Motor neuron (in vitro differentiated cells): ENCODE measurements around the gene NPVF. TPM values are rescaled to one million over a fixed set of nuclear protein-coding genes. Genes with fewer than 3 reads are reported as not detected.

ENCODE experiments used
- ATAC-seq, 8 experiments: fragments of 200-7000 bp; cut with Tn5 transposase; replicated peaks in 6 of 8; 2 replicates each; pipeline ENCODE4 v1.8.0; 2021; ENCODE audit warnings: mild to moderate bottlenecking in 8 of 8, moderate library complexity in 8 of 8
- H3K27ac ChIP-seq, 2 donors: fragments of 250-450 bp; sonication (Bioruptor Pico); 2 replicates each; pipeline ENCODE4 v1.9.0; 2021; ENCODE audit warnings: antibody characterized with exemption in 2 of 2, mild to moderate bottlenecking in 2 of 2, moderate library complexity in 1 of 2
- H3K4me1 ChIP-seq, 2 donors: fragments of 250-450 bp; sonication (Bioruptor Pico); replicated peaks in 1 of 2; 2 replicates each; pipeline ENCODE4 v1.6.1; 2021; ENCODE audit warnings: antibody characterized with exemption in 2 of 2, mild to moderate bottlenecking in 2 of 2, moderate library complexity in 1 of 2
- H3K4me3 ChIP-seq, 5 donors: fragments of 250-450 bp; sonication (Bioruptor Pico); 2 replicates each; pipeline ENCODE4 v1.9.0; 2021; ENCODE audit warnings: antibody characterized with exemption in 5 of 5, mild to moderate bottlenecking in 5 of 5, moderate library complexity in 4 of 5
- WGBS, 10 experiments: fragments of 450-650 bp; shearing (Covaris generic); methylation state at CpG; one replicate each; pipeline ENCODE4 v1.0.0; 2022; 5-methylcytosine and 5-hydroxymethylcytosine counted together
- in situ Hi-C, 9 experiments: fragments of 400-800 bp; cut with MboI; loops; one replicate each; pipeline ENCODE4 v1.15.0; 2021; ENCODE audit warnings: low sequenced_read_pairs in 9 of 9, low pct_unique_long_range_greater_than_20kb in 2 of 9; ENCODE audit not compliant: unreplicated experiment in 9 of 9
- total RNA-seq, 8 experiments: library from RNA; unstranded; fragments of 300-600 nt; gene quantifications; 2 replicates each; pipeline versions ENCODE4 v1.2.3 to v1.2.4, GENCODE V29; 2022

Gene NPVF
- total RNA-seq, 8 experiments from 2014 or later, result 0.21 TPM; not detected in 7

GRCh38 chr7:25250386-25250785 is 22.1 kb upstream of the NPVF start:
- in situ Hi-C loops, result loop anchor here (10.0 to 25.0 kb wide), 8 partner anchors 134 to 612 kb away; no protein-coding TSS in a partner anchor
- Histone ChIP-seq H3K27ac (no peak overlapping the region), H3K4me1 (no peaks in the 10 kb centered on the region), H3K4me3 (no peak overlapping the region)
- peak in 1 of 8 experiments; percentile 40 for ATAC-seq
- 0 to 100% (median 86%) methylated on average over 1 to 3 of the region's 3 CpGs; no CpG with 5 or more reads in 2 of the 10 experiments for WGBS, 10 experiments

GRCh38 chr7:25249772-25250171 is 21.5 kb upstream of the NPVF start:
- WGBS, 10 experiments, result 83 to 100% (median 100%) methylated on average over 1 to 3 of the region's 3 CpGs; no CpG with 5 or more reads in 3 of the 10 experiments
- Histone ChIP-seq H3K4me3 (no peak overlapping the region), H3K4me1 (no peaks in the 10 kb centered on the region), H3K27ac (no peak overlapping the region)
- in situ Hi-C loops, result loop anchor here (10.0 to 25.0 kb wide), 8 partner anchors 135 to 613 kb away; no protein-coding TSS in a partner anchor
- ATAC-seq, result peak in 1 of 8 experiments; percentile 8

DNA sequence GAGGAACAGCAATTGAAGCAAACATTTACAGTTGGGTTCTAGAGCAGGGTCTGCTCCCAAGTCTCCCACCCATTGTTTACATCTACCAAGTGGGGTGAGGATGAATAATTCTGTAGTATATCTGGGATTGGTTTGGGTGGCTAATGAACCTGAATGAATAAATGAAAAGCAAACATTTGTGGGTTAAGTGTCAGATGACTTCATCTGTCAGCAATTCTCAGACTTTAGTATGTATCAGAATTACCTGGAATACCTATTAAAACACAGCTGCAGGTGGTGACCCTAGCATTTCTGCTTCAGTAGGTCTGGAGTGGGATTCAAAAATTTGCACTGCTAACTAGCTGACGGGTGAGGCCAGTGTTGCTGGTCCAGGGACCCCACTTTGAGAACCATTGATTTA is 18.0 kb upstream of the NPVF start:
- Histone ChIP-seq H3K4me3 (no peak overlapping the region), H3K27ac (no peak overlapping the region), H3K4me1 (no peaks in the 10 kb centered on the region)
- no peak for ATAC-seq
- in situ Hi-C loops, result no loop called here
- 10 to 100% (median 80%) methylated on average over 1 of the region's 1 CpG; no CpG with 5 or more reads in 4 of the 10 experiments for WGBS, 10 experiments

DNA sequence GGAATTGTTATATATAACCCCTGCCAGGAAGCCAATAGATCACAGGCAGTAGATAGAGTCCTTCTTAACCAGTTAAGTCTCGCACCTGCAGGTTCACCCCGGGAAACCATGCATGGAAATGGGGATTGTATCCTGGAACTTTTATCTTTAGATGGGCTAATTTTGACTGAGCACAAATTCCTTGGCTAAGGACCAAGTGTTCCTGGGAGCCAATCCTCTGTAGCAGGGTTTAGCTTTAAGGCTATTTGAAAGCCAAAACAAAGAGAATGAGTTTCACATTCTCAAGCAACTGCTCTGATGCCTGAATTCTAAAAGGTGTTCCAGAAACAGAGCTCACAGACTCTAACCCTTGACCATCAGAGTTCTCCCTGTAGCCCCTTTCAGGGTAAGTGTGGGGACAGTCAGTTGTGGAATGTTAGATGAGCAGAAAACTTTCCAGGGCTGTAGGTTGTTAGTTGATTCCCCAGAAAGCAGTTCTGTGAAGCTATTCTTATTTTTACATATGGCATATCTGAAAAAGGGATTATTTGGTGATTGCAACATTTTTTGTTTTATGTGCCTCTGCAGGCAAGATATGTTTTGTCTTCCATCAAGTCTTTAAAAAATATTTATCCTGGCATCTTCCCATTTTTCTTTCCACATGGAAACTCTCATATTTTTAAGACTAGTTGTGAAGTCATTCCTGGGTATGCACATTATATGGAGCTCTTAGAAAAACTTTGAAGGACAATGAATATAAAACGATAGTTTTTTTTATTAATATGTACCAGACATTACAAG is 16.2 kb upstream of the NPVF start:
- WGBS, 10 experiments, result 17 to 90% (median 45%) methylated on average over 1 to 3 of the region's 3 CpGs; no CpG with 5 or more reads in 2 of the 10 experiments
- no peak overlapping the region for H3K4me3 ChIP-seq
- in situ Hi-C loops, result no loop called here
- no peaks in the 10 kb centered on the region for H3K4me1 ChIP-seq
- H3K27ac ChIP-seq, result no peak overlapping the region
- peak in 1 of 8 experiments; percentile 23 for ATAC-seq

GRCh38 chr7:25242678-25243077 is 14.4 kb upstream of the NPVF start:
- ATAC-seq, result no peak
- 0 to 91% (median 60%) methylated on average over 1 of the region's 1 CpG; no CpG with 5 or more reads in 1 of the 10 experiments for WGBS, 10 experiments
- H3K4me3 ChIP-seq, result no peak overlapping the region
- in situ Hi-C loops, result no loop called here
- H3K4me1 ChIP-seq, result no peaks in the 10 kb centered on the region
- H3K27ac ChIP-seq, result no peak overlapping the region

DNA sequence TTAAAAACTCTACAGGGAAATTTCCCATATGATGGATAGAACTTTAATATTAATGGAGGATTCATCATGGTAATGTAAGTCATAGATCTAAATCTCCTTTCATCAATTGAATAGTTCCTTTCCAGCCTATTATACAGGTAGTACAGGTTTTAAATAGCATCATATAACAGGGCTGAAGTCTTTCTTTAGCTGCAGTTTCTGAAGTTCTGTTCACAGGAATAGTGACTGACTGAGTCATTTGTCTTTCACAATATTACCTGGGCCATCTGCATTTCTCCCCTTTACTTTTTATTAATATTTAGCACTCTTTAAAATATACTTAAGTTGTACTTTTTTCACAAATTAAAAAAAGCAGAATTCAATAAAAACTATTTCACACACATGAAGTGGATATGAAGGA is 12.6 kb upstream of the NPVF start:
- Histone ChIP-seq H3K4me3 (no peak overlapping the region), H3K4me1 (no peaks in the 10 kb centered on the region), H3K27ac (no peak overlapping the region)
- in situ Hi-C loops, result no loop called here
- no peak for ATAC-seq

DNA sequence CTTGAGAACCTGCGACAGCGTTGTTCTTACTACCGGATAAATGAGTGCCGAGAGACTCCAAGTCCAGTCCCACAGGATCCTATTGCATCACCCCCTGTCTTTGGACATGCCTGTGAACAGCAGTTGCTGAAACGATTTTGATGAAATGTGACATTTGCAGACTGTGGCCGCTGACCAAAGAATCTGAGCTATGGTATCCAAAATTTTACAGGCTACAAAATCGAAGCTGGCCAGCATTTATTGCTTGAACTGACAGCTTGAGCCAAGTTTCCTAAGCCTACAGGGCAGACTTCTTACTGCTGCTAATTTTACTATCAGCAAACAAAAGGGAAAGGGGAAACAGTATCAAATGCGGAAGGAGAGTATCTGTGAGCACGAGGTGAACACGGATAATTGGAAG is 12.1 kb upstream of the NPVF start:
- peak in 1 of 8 experiments; percentile 42 for ATAC-seq
- WGBS, 10 experiments, result 1 to 95% (median 79%) methylated on average over 4 to 10 of the region's 10 CpGs
- in situ Hi-C loops, result no loop called here
- H3K27ac ChIP-seq, result no peak overlapping the region
- H3K4me3 ChIP-seq, result no peak overlapping the region
- H3K4me1 ChIP-seq, result no peaks in the 10 kb centered on the region

- Histone ChIP-seq H3K4me3 (no peak overlapping the region), H3K27ac (no peak overlapping the region), H3K4me1 (no peaks in the 10 kb centered on the region)
- no peak for ATAC-seq
- in situ Hi-C loops, result no loop called here
- 10 to 100% (median 57%) methylated on average over 1 to 2 of the region's 3 CpGs; no CpG with 5 or more reads in 5 of the 10 experiments for WGBS, 10 experiments
Measured at GRCh38 chr7:25239888-25240287, 11.6 kb upstream of the NPVF start.

DNA sequence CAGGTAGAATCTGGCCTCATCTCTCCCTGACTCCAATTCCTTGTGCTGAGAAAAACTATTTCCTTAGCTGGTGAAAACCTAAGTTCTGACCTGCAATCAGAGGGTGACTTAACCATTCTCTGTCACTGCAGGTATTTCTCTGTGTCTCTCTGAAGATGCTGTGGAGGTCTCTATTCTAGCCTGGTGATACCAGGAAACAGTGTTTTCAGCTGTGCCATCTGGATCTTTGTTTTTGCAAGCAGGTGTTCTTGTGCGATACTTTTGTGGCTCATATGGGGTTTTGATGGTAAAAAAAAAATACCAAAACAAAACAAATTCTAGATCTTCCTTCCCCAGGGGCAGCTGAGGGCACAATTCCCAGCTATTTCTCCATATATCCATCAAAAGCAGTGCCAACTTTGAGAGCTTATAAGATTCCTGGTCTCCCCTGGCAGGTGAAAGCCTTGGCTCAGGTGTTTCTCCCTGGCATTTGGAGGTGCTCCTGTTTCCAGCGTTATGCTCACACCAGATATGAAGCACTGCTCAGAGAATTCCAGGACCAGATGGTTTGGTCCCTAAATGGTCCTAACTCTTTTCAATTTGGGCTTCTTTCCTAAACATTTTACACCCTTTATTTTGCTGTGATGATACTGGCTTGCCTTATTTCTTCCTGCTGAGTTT is 9.9 kb upstream of the NPVF start:
- in situ Hi-C loops, result no loop called here
- WGBS, 10 experiments, result 0 to 100% (median 78%) methylated on average over 1 to 2 of the region's 2 CpGs; no CpG with 5 or more reads in 1 of the 10 experiments
- no peak for ATAC-seq
- Histone ChIP-seq H3K4me3 (no peak overlapping the region), H3K4me1 (no peaks in the 10 kb centered on the region), H3K27ac (no peak overlapping the region)

GRCh38 chr7:25235471-25235870 is 7.2 kb upstream of the NPVF start:
- 40 to 100% (median 91%) methylated on average over 1 to 3 of the region's 3 CpGs; no CpG with 5 or more reads in 2 of the 10 experiments for WGBS, 10 experiments
- no peak for ATAC-seq

DNA sequence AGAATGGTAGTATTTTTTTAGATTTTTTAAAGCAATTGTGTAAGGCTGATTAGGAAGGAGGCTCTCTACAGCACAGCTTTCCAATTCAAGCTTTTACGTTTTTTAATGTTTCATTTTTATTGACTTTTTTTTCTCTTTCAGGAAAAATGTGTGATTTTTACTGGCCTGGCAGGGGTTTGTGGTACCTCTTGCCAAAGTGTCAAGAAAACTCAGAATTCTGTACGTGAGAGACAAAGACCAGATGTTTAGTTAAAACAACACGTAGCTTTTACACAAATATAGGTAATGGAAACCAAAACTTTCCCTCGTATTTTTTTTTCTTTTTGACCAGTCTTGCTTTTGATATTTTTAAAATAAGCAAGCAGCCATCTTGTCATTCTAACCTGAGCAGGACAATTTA is 6.0 kb upstream of the NPVF start:
- WGBS, 10 experiments, result 6 to 100% (median 91%) methylated on average over 3 to 4 of the region's 4 CpGs
- Histone ChIP-seq H3K27ac (no peak overlapping the region), H3K4me1 (no peaks in the 10 kb centered on the region), H3K4me3 (no peak overlapping the region)
- no peak for ATAC-seq
- in situ Hi-C loops, result no loop called here

More at GRCh38 chr7:25235471-25235870, 7.2 kb upstream of the NPVF start:
- H3K4me3 ChIP-seq, result no peak overlapping the region
- in situ Hi-C loops, result no loop called here
- no peaks in the 10 kb centered on the region for H3K4me1 ChIP-seq
- H3K27ac ChIP-seq, result no peak overlapping the region

- in situ Hi-C loops, result no loop called here
- Histone ChIP-seq H3K4me3 (no peak overlapping the region), H3K4me1 (peaks cover 9 to 14% of the 10 kb centered on the region in 2 donors), H3K27ac (no peak overlapping the region)
- 0 to 100% (median 43%) methylated on average over 1 to 2 of the region's 3 CpGs; no CpG with 5 or more reads in 3 of the 10 experiments for WGBS, 10 experiments
- ATAC-seq, result no peak
Measured at GRCh38 chr7:25223206-25223605, 5.1 kb downstream of the NPVF start.

GRCh38 chr7:25222666-25223065 is 5.6 kb downstream of the NPVF start:
- Histone ChIP-seq H3K27ac (no peak overlapping the region), H3K4me3 (no peak overlapping the region), H3K4me1 (peaks cover 9 to 14% of the 10 kb centered on the region in 2 donors)
- in situ Hi-C loops, result no loop called here
- peak in 4 of 8 experiments; percentile 45 to 78 (median 66) for ATAC-seq
- 62 to 100% (median 93%) methylated on average over 1 to 5 of the region's 5 CpGs; no CpG with 5 or more reads in 3 of the 10 experiments for WGBS, 10 experiments
